ENCODE data around the gene GRM4. TPM values are rescaled to one million over a fixed set of nuclear protein-coding genes. Genes with fewer than 3 reads are reported as not detected.

The GRM4 gene
- total RNA-seq, 4 donors from 2014 or later: not detected

DNA sequence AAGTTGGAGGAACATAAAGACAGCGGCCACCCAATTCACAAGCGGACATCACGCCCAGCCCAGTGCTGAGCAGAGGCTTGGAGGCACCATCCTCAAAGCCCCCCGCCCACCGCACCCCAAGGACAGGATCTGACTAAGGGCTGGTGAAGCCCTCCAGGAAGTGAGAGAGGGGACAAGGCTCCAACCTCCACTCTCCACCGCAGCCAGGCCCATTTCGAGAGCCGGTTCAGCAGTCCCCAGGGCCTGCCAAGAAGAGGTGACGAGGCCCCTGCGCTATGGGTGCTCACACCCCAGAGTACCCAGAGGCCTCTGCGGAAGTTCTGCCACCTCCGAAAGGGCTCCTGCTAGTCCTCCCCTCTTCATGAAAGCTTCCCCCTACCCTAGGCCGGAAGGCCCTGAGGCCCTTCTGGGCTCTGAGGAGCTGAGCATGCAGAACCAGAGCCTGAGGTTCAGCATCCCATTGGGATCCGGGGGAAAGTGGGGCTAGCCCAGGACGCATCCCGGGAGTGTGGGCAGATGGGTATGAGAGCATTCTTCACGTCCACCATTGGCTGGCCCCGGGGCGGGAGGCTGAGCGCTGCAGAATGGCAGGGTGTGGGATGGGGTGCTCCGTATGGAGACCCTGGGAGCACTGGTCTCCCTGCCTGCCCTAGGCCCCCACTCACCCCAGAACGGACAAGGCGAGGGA, 2.5 kb downstream of the GRM4 start:
- H3K4me3 ChIP-seq: peak overlapping the region in 2 of 4 donors; percentile 47 to 65

DNA sequence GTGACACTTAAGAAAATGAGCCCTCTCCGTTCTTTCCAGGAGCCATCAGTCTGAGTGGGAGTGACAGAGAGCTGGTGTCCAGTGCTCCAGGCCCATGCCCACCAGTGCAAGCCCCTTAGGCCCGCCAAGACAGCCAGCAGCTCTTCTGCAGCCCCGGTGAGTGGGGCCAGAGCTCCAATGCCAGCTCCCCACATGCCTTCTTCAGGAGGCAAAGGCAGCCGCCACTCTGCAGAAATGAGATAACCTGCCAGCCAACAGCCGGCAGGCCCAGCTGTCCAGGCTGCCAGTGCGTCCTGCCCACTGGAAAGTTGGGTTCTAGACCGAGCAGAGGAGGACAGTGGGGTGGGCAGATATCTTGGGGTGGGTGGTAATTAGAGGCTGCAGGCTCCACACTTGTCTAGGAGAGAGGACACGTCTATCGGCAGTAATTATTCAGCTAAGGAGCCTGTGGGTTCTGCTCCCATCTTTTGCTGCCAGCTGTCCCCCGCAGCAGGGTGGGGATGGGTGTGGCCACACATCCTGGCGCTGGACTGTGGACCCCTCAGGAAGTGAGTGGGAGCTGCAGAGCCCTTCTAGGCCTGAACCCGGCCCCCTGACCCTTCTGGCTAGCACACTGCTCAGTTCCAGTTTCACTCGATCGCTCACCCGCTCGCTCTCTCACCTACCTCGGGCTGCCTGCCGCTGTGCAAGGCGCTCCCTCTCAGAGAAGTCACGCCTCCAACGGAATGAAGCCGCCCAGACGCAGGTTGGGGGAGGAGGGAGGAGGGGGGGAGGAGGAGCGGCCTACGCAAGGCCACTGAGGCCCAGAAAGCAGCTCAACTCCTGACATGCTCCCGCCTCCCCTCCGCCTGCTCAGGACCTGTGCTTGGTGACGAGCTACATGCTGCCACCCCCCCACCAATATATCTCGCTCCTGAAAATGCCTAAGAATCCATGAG, 3.6 kb downstream of the GRM4 start:
- H3K36me3 ChIP-seq: no peaks in the 10 kb centered on the region
- intact Hi-C loops (cut with DNase I): loop anchor here (10.0 kb wide), 1 partner anchor 88 kb away; no protein-coding TSS in a partner anchor
- H3K4me3 ChIP-seq: no peak overlapping the region
- H3K27me3 ChIP-seq: peaks cover 21 to 100% (median 35%) of the 10 kb centered on the region in 4 donors
- no peak for DNase-seq
- TF ChIP-seq POLR2A (IDR thresholded peaks at IDR 0.05): no peak
- TF ChIP-seq, protein P1, sequence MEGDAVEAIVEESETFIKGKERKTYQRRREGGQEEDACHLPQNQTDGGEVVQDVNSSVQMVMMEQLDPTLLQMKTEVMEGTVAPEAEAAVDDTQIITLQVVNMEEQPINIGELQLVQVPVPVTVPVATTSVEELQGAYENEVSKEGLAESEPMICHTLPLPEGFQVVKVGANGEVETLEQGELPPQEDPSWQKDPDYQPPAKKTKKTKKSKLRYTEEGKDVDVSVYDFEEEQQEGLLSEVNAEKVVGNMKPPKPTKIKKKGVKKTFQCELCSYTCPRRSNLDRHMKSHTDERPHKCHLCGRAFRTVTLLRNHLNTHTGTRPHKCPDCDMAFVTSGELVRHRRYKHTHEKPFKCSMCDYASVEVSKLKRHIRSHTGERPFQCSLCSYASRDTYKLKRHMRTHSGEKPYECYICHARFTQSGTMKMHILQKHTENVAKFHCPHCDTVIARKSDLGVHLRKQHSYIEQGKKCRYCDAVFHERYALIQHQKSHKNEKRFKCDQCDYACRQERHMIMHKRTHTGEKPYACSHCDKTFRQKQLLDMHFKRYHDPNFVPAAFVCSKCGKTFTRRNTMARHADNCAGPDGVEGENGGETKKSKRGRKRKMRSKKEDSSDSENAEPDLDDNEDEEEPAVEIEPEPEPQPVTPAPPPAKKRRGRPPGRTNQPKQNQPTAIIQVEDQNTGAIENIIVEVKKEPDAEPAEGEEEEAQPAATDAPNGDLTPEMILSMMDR (IDR thresholded peaks at IDR 0.05): no peak
- no peaks in the 10 kb centered on the region for H3K9me3 ChIP-seq
- no peak overlapping the region for H3K27ac ChIP-seq
- H3K4me1 ChIP-seq: peaks cover 21 to 40% (median 28%) of the 10 kb centered on the region in 3 donors
- 38 to 54% methylated on average over 2 to 5 of the region's 29 CpGs for WGBS, 2 donors

More for the DNA sequence above, 2.5 kb downstream of the GRM4 start:
- Histone ChIP-seq H3K36me3 (no peaks in the 10 kb centered on the region), H3K27ac (no peak overlapping the region), H3K9me3 (no peaks in the 10 kb centered on the region), H3K27me3 (peaks cover 21 to 96% (median 35%) of the 10 kb centered on the region in 4 donors), H3K4me1 (peaks cover 21 to 40% (median 28%) of the 10 kb centered on the region in 3 donors)
- intact Hi-C loops (cut with DNase I): loop anchor here (10.0 kb wide), 1 partner anchor 89 kb away; no protein-coding TSS in a partner anchor
- TF ChIP-seq, protein P1 (IDR thresholded peaks at IDR 0.05): no peak
- DNase-seq: no peak
- 50 to 62% methylated on average over 9 to 10 of the region's 23 CpGs for WGBS, 2 donors

DNA sequence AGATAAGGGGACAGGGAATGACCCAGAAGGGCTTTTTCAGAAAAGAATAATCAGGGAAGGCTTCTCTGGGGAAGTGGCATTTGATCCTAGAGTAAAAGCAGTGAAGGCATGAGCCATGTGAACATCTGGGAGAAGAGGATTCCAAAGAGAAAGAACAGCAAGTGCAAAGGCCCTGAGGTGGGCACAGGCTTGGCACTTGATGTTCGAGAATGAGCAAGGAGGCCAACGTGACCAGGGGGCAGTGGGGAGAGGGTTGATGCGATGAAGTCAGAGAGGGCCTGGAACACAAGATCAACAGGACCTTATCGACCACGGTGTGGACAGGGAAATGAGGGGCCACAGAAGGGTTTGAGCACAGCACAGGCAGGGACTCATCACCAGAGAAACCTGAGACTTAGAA, 5.8 kb downstream of the GRM4 start:
- Histone ChIP-seq H3K9me3 (no peaks in the 10 kb centered on the region), H3K4me3 (no peak overlapping the region), H3K27me3 (peaks cover 21 to 100% (median 35%) of the 10 kb centered on the region in 4 donors), H3K36me3 (no peaks in the 10 kb centered on the region), H3K4me1 (peaks cover 20 to 30% (median 21%) of the 10 kb centered on the region in 3 donors), H3K27ac (no peak overlapping the region)
- DNase-seq: no peak
- TF ChIP-seq POLR2A (IDR thresholded peaks at IDR 0.05): no peak
- TF ChIP-seq, protein P1 (IDR thresholded peaks at IDR 0.05): no peak
- intact Hi-C loops (cut with DNase I): loop anchor here (10.0 kb wide), 1 partner anchor 85 kb away; no protein-coding TSS in a partner anchor
- 73 to 85% methylated on average over 5 of the region's 5 CpGs for WGBS, 2 donors

DNA sequence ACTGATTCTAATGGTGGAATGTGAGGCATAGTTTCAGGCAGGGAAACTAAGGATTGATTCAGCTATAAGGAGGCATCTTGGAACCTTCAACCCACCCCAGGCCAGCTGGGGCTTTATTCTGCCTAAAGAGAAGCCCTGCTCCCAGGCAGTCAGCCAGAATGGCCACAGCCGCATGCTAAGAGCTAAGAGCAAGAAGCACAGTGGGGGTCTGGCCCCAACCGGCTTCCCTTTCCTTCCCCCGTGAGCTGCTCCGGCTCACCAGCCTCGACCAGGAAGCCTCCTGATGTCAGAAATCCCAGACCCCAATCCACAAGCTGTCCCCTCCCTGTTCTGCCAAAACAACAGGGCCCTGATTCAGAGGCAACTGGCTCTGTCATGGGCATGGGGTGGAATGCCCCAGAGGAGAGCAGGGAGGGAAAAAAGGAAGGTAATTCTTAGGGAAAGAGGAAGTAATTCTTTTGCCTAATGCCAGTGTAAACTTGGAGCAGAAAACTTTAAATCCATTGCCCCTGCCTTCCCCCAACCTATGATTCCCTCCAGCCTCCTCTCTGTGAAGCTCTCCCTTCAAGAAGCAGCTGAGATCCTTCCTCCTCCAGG, 6.9 kb downstream of the GRM4 start:
- WGBS, 2 donors: 20% methylated on average over 4 of the region's 5 CpGs; no CpG with 5 or more reads in 1 of the 2 donors
- Histone ChIP-seq H3K27me3 (peaks cover 12 to 100% (median 27%) of the 10 kb centered on the region in 4 donors), H3K36me3 (no peaks in the 10 kb centered on the region), H3K27ac (no peak overlapping the region), H3K9me3 (no peaks in the 10 kb centered on the region), H3K4me3 (no peak overlapping the region), H3K4me1 (peaks cover 10 to 20% (median 11%) of the 10 kb centered on the region in 3 donors)
- intact Hi-C loops (cut with DNase I): no loop called here
- no peak for DNase-seq
- TF ChIP-seq, protein P1 (IDR thresholded peaks at IDR 0.05): no peak
- TF ChIP-seq POLR2A (IDR thresholded peaks at IDR 0.05): no peak
